Neutrophil (primary cell): ENCODE data around the gene TCERG1L.

Experiments used
- H3K27ac ChIP-seq: fragments of 200-600 bp; sonication (generic); 2 replicates; pipeline ENCODE4 v1.5.1; 2016; ENCODE audit warnings: mild to moderate bottlenecking, moderate library complexity
- H3K27me3 ChIP-seq: fragments of 200-600 bp; sonication (generic); 2 replicates; pipeline ENCODE4 v1.6.0; 2016; ENCODE audit warnings: mild to moderate bottlenecking
- H3K36me3 ChIP-seq: fragments of 200-600 bp; sonication (generic); 2 replicates; pipeline ENCODE4 v1.5.1; 2017
- H3K4me1 ChIP-seq, 2 experiments: fragments of 200-600 bp in 1 of 2; sonication (generic) in 1 of 2; 1 replicate in 1 of 2; 2 replicates in 1 of 2; pipeline versions ENCODE4 v1.5.1 to v1.6.1; 2013 to 2016; ENCODE audit warnings: low read depth in 1 of 2, low read length in 1 of 2, mild to moderate bottlenecking in 1 of 2, moderate library complexity in 1 of 2; ENCODE audit not compliant: control insufficient read depth in 1 of 2, insufficient read depth in 1 of 2
- H3K4me3 ChIP-seq, 2 experiments: fragments of 200-600 bp in 1 of 2; sonication (generic) in 1 of 2; 1 replicate in 1 of 2; 2 replicates in 1 of 2; pipeline ENCODE4 v1.5.1; 2013 to 2016; ENCODE audit warnings: low read depth in 1 of 2, low read length in 1 of 2, mild to moderate bottlenecking in 1 of 2, moderate library complexity in 1 of 2
- H3K9me3 ChIP-seq: fragments of 200-600 bp; sonication (generic); 2 replicates; pipeline ENCODE4 v1.5.1; 2016
- CTCF ChIP-seq: fragments of 200-600 bp; sonication (generic); IDR thresholded peaks from 2 replicates; pipeline ENCODE4 v1.5.1; 2016; ENCODE audit warnings: antibody characterized with exemption

Gene TCERG1L

GRCh38 chr10:131223422-131223821 is 88.1 kb downstream of the TCERG1L start:
- no peaks in the 10 kb centered on the region for H3K36me3 ChIP-seq
- H3K27me3 ChIP-seq: no peaks in the 10 kb centered on the region
- no peak for TF ChIP-seq CTCF
- H3K4me3 ChIP-seq: no peak overlapping the region
- no peaks in the 10 kb centered on the region for H3K4me1 ChIP-seq
- H3K27ac ChIP-seq: no peak overlapping the region
- no peaks in the 10 kb centered on the region for H3K9me3 ChIP-seq

GRCh38 chr10:131222986-131223385 is 88.5 kb downstream of the TCERG1L start:
- no peaks in the 10 kb centered on the region for H3K27me3 ChIP-seq
- no peaks in the 10 kb centered on the region for H3K36me3 ChIP-seq
- H3K27ac ChIP-seq: no peak overlapping the region
- no peak for TF ChIP-seq CTCF
- H3K4me3 ChIP-seq: no peak overlapping the region
- H3K9me3 ChIP-seq: no peaks in the 10 kb centered on the region
- no peaks in the 10 kb centered on the region for H3K4me1 ChIP-seq

GRCh38 chr10:131221632-131222277 is 89.8 kb downstream of the TCERG1L start:
- no peaks in the 10 kb centered on the region for H3K9me3 ChIP-seq
- TF ChIP-seq CTCF: no peak
- no peak overlapping the region for H3K4me3 ChIP-seq
- H3K4me1 ChIP-seq: no peaks in the 10 kb centered on the region
- no peaks in the 10 kb centered on the region for H3K36me3 ChIP-seq
- no peaks in the 10 kb centered on the region for H3K27me3 ChIP-seq
- no peak overlapping the region for H3K27ac ChIP-seq

GRCh38 chr10:131220601-131221171 is 90.8 kb downstream of the TCERG1L start:
- TF ChIP-seq CTCF: no peak
- H3K4me3 ChIP-seq: no peak overlapping the region
- no peaks in the 10 kb centered on the region for H3K27me3 ChIP-seq
- H3K27ac ChIP-seq: no peak overlapping the region
- H3K4me1 ChIP-seq: no peaks in the 10 kb centered on the region
- H3K36me3 ChIP-seq: no peaks in the 10 kb centered on the region
- no peaks in the 10 kb centered on the region for H3K9me3 ChIP-seq

- Histone ChIP-seq H3K27me3 (no peaks in the 10 kb centered on the region), H3K36me3 (no peaks in the 10 kb centered on the region), H3K4me1 (no peaks in the 10 kb centered on the region), H3K9me3 (no peaks in the 10 kb centered on the region), H3K4me3 (no peak overlapping the region), H3K27ac (no peak overlapping the region)
- no peak for TF ChIP-seq CTCF
Measured at GRCh38 chr10:131219955-131220489, 91.5 kb downstream of the TCERG1L start.
